ACHN (cell line): Measurements from ENCODE around the gene GPR42.
A peak's percentile ranks its signal among the peaks of the same experiment; 100 is the strongest.
"Not testable (repeated sequence)": the region's sequence is repeated elsewhere in the genome, so short reads cannot be mapped to it uniquely, and the experiment has no call there.

ENCODE experiments used
- DNase-seq: peaks from one replicate; pipeline ENCODE4 v3.0.0-alpha.2; 2015
- in situ Hi-C: cut with HindIII; loops from 2 replicates; pipeline ENCODE4 v1.10.0; 2017; ENCODE audit warnings: low sequenced_read_pairs, low pct_ligation_motif_present, low pct_unique_long_range_greater_than_20kb

GPR42 gene

GRCh38 chr19:35345671-35346111 lies 25.2 kb upstream of the GPR42 start:
- no peak for DNase-seq
- in situ Hi-C loops = no loop called here

- in situ Hi-C loops = no loop called here
- no peak for DNase-seq
These were observed 24.4 kb upstream of the GPR42 start for GRCh38 chr19:35346193-35347052.

- in situ Hi-C loops = no loop called here
- no peak for DNase-seq
These were observed 23.5 kb upstream of the GPR42 start, which contains the start of gene FFAR1 for GRCh38 chr19:35347171-35347929. Gene FFAR1 (plus strand): TSS chr19:35347902. CDS start chr19:35351552, 3,650 bp downstream.

DNA sequence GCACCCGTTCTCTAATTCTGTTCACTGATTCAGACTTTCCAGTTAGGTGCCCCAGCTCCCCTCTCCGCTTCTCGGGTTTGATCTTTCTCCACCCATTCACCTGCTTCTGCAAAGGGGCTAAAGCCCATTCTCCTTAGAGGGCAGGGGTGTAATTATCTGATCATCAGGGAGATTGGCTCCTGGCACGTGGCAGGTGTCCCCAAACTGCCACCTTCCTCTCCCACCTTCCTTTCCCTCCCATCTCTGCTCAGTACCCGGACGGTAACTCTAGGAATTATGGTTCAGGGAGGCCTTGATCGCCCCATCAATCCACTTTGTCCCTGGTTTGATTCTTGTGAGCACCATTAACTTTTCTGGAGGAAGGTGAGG lies 23.0 kb upstream of the GPR42 start:
- no peak for DNase-seq
- in situ Hi-C loops = no loop called here

DNA sequence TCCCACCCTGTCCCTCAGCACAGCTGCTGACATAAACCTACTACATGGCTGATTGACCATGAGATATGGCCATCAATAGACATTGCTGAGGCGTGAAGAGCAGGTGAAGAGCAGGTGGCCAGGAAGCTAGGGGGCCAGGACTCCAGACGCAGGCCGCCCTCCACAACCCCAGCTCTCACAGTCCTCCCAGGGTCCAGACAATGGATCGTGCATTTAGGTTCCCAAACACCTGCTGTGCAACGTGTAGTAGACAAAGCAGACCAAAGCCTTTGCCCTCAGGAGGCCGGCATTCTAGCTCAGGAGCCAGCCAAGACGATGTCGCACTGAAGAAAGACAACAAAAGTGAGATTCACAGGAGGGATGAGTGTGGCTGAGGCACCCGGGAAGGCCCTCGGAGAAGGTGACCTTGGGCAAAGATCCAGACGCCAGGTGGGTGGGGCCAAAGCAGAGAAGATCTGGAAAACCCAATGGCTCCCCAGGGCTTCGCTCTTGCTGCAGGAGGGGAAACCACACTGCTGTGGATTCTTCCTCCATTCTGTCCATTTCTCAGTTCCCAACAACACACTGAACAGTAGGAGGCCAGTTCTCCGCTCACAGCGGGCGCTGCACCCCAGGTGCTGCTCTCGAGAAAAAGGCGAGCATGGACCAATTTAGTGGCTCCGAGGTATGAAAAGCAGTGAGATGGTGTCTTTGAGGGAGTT lies 21.8 kb upstream of the GPR42 start:
- in situ Hi-C loops = no loop called here
- no peak for DNase-seq

GRCh38 chr19:35349614-35350521 lies 21.0 kb upstream of the GPR42 start:
- in situ Hi-C loops = no loop called here
- DNase-seq = no peak

GRCh38 chr19:35350591-35350990 lies 20.3 kb upstream of the GPR42 start:
- in situ Hi-C loops = no loop called here
- DNase-seq = no peak

GRCh38 chr19:35351411-35352176 lies 19.3 kb upstream of the GPR42 start:
- DNase-seq = no peak
- in situ Hi-C loops = no loop called here

GRCh38 chr19:35352177-35352447 lies 18.8 kb upstream of the GPR42 start:
- DNase-seq = no peak
- in situ Hi-C loops = no loop called here

DNA sequence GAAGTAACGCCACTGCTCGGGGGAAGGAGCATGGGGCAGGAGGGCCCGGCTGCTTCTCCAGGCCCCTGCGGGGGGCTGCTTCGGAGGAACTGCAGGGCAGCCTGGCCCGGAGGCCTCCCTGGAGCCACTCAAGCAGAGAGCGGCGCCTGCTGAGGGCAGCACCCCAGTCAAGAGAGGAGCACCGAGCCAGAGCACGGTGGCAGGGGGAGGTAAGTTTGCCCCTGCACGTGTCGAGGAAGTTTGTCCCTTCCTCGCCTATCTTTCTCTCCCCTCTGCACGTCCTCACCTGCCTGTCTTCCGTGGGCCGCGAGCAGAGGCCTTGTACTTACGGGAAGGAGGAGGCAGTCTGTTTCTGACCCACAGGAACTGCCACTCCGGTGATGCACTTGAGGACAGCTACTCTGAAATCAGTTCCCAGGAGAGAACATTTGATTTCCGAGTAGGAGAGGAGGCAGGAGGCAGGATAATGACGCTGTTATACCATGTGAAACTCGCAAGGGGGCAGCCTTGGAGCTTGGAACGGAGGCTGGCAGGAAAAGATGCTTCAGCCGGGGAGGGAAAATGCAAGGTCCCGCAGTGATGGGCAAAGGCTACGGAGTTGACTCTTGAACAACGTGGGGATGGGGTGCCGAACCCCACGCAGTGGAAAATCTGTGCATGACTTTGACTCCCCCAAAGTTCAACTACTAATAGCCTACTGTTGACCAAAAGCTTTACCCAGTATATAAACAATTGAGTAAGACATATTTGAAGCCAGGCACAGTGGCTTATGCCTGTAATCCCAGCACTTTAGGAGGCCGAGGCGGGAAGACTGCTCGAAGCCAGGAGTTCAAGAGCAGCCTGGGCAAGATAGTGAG lies 18.2 kb upstream of the GPR42 start:
- in situ Hi-C loops = no loop called here
- DNase-seq = peak; percentile 47

- in situ Hi-C loops = no loop called here
- no peak for DNase-seq
These were observed 17.2 kb upstream of the GPR42 start for GRCh38 chr19:35353635-35354034.

DNA sequence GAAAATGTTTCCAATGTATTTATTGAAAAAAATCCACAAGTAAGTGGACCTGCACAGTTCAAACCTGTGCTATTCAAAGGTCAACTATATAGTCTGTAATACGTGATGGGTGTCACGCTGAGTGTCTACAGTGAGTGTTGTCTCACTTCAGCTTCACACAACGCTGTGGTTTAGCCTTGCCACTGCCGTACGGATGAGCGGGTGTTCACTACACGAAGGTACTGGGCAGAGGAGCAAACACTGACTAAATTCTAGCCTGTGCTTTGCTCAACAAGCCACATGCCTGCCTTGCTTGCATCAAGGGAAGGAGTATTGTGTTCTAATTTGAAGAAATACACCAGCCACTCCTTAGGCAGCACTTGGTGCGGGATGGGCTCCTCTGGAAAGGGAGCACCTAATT lies 16.0 kb upstream of the GPR42 start:
- no peak for DNase-seq
- in situ Hi-C loops = no loop called here

DNA sequence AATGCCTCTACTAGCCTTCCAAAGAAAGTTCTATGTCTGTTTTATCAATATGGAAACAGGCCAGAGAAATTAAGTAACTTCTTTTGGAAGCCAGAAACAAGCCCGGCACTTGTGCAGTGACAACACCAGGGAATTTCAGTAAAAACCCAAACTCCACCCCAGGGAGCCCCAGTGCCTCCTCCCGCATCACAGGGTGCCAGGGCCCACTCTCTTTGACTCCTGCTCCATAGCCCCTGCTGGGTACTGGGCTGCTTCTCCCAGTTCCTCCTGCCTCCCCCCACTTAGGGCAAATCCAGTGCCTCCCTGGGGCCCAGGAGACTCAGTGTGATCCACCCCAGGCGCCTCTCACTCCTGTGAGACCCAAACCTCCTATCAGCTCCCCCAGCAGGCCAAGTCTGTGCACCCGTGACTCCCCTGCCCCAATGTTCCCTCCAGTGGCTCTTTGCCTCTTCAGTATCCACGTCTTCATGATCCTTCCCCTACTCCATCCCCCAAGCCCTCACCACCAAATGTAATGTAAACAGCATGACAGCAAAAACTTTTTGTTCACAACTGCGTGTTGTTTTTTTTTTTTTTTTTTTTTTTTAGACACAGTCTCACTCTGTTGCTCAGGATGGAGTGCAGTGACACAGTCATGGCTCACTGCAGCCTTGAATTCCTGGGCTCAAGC lies 14.9 kb upstream of the GPR42 start:
- in situ Hi-C loops = no loop called here
- no peak for DNase-seq

DNA sequence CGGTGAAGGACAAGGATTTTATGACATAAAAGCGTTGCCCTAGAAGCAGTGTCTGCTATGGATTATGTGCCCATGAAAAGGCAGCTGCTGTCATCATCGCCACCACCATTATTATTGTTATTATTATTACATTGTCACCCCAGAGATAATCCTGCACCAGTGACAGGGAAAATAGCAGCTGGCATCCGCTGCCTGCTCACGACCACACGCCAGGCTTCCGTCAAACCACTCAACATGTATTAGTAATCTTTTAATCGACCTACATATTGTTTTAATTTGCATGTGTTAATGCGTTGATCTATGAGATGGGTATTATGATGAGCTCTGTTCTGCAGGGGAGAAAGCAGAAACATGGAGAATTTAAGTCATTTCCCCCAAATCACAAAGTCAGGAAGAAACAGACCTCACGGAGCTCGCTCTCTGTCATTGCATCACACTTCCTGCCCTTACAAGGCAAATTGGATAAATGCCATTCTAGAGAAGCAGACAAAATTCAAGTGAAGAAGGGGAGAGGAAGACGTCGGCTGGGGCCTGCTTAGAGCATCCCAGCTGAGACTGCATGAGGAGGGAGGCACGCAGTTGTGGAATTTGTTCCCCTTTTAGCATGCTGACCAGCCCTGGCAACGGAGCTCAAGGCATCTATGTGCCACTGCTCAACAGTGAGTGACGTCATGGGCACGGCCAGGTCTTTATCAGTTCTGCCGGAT lies 12.8 kb upstream of the GPR42 start, which contains the start of gene FFAR3:
FFAR3 (plus strand) TSS at position 594 of the 707 bp plus-strand sequence. CDS start 431 bp downstream, outside the sequence.
- in situ Hi-C loops = no loop called here
- DNase-seq = no peak

- DNase-seq, in situ Hi-C loops: not testable (repeated sequence)
These were observed 12.0 kb upstream of the GPR42 start for GRCh38 chr19:35358834-35359233.

DNA sequence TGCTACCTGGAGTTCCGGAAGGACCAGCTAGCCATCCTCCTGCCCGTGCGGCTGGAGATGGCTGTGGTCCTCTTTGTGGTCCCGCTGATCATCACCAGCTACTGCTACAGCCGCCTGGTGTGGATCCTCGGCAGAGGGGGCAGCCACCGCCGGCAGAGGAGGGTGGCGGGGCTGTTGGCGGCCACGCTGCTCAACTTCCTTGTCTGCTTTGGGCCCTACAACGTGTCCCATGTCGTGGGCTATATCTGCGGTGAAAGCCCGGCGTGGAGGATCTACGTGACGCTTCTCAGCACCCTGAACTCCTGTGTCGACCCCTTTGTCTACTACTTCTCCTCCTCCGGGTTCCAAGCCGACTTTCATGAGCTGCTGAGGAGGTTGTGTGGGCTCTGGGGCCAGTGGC lies 11.5 kb upstream of the GPR42 start:
- DNase-seq, in situ Hi-C loops: not testable (repeated sequence)
